Islet precursor cell (in vitro differentiated cells): ENCODE data around the gene RAB1B.

Source experiments
- DNase-seq: peaks from one replicate; pipeline ENCODE4 v3.0.0-alpha.2; 2018

The RAB1B gene

DNA sequence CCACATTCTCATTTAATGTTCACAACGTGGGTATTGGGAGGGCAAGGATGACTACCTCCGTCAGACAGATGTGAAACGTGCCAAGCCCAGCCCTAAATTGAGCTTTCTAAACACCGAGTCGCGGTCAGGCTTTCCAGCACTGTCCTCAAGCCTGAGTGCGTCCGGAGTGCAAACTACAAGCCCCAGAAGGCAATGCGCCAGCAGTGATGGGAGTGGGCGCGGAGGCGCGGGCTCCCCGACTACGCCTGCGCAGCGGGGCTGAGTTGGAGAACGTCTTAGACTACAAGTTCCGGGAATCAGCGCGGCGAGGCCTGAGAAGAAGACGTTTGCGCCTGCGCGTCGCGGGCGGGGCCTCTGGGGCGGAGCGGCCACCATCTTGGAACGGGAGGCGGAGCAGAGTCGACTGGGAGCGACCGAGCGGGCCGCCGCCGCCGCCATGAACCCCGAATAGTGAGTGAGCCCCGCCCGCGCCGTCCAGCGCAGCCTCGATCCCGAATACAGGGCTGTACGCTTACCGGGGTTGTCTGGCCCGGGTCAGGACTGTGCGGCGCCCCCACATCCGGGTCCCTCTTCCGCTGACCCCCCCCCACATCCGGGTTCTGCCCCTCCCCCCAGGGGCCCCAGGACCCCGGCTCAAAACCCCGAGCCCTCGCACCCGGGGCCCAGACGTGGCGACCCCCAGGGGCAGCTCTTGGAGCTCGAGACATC is at the start of gene RAB1B:
RAB1B (plus strand) TSS at position 396 of the 708 bp plus-strand sequence; CDS start at position 437, 41 bp downstream.
- peak; percentile 100 for DNase-seq

DNA sequence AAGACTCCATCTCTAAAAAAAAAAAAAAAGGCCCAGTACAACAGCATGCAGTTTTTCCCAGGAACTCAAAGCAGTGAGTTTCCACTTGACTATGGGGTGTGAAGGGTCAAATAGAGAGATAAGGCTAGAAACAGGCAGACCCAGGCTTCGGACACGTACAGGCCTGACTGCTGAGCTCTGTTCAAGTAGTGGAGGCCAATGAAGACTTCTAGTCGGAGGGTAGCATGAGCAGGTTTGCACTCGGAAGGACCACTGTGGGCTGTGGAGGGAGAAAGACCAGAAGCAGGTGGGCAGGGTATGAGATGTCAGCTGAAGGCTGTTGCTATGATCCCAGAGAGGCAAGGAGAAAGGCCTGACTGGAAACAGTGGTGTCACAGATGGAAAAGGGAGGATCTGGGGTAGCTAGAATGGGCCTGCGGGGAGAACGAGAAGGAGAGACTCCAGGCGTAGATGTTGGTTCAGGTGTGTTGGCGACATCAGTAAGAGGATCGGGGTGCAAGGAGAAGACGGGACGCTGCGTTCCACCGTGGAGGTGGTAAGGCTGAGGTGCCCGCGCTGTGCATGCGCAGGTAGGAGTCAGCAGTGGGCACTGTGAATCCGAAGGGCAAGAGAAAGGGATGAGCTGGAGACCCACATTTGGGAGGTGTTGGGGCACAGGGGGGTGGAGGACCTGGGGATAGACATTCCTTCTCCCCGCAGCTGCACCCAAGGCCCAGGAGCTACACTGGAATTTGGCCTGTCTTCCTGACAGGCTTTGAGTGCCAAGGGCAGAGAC is 49.4 kb upstream of the RAB1B start:
- DNase-seq = no peak

DNA sequence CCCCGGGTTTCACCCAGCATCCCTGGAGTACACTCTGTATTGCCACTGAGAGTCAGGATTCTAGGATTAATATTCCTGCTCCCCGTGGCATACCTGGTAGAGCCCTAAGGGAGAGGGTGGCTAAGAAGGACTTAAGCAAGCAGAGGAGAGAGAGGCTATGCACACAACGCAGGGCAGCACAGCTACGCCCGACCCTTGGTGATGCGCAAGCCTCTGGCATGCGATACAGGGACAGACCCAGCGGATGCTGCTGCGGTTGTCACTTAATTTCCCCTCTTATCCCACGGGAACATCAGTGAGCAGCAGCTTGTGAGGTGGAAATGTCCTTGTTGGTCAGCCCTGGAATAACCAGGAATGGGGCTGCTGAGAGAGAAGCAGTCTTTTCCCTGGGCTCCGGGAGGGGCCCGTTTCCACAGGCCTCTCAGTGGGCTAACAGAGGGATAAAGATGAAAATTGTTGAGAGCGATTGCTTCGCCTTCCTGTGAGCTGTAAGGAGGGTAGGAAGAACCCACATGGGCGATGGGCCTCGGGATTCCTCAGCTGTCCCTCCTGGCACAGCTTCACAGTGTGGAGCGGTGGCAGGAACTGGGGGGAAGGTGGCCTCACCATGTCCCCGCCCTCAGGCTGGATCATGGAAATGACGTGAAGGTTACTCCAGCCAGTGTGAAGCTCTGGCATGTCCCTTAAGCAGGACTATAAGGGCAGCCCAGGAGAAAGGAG is 48.4 kb upstream of the RAB1B start:
- DNase-seq = no peak

DNA sequence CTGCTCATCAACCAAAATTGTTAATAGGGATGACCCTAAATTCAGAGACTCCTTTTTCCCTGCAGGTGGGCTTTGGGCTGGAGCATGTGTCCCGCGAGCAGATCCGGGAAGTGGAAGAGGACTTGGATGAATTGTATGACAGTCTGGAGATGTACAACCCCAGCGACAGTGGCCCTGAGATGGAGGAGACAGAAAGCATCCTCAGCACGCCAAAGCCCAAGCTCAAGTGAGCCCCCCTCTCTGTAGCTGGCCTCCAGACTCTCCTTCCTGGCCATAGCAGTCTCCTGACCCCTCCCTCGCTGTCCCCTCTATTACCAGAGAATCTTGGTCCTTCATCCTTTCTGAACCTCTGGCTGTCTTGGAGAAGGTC is 47.9 kb upstream of the RAB1B start:
- DNase-seq = no peak

DNA sequence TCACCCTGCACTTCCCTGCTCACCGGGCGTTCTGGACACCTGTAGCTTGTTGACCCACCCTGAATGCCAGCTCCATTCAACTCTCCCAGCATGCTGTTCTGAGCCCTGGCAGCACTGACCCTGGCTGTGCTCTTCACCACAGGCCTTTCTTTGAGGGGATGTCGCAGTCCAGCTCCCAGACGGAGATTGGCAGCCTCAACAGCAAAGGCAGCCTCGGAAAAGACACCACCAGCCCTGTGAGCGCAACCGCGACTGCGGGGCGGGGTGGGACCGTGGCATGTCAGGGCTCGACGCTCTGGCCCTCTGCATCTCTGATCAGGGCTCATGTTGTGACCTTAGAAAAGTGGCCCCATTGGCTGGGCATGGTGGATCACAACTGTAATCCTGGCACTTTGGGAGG is 47.4 kb upstream of the RAB1B start:
- DNase-seq = no peak

DNA sequence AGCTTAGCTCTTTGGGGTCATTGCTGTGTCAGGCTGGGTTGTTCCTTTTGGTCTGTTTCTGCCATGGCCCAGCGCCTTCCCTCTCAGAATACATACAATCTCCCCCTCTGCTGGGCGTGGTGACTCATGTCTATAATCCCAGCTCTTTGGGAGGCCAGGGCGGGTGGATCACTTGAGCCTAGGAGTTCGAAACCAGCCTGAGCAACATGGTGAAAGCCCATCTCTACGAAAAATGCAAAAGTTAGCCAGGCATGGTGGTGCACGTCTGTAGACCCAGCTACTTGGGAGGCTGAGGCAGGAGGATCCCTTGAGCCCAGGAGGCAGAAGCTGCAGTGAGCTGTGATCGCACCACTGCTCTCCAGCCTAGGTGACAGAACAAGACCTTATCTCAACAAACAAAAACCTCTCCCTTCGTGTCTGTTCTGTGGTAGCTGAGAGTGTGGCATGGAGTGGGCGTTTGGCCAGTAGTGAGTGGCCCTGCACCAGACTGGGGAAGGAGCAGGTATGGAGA is 46.7 kb upstream of the RAB1B start:
- no peak for DNase-seq

DNA sequence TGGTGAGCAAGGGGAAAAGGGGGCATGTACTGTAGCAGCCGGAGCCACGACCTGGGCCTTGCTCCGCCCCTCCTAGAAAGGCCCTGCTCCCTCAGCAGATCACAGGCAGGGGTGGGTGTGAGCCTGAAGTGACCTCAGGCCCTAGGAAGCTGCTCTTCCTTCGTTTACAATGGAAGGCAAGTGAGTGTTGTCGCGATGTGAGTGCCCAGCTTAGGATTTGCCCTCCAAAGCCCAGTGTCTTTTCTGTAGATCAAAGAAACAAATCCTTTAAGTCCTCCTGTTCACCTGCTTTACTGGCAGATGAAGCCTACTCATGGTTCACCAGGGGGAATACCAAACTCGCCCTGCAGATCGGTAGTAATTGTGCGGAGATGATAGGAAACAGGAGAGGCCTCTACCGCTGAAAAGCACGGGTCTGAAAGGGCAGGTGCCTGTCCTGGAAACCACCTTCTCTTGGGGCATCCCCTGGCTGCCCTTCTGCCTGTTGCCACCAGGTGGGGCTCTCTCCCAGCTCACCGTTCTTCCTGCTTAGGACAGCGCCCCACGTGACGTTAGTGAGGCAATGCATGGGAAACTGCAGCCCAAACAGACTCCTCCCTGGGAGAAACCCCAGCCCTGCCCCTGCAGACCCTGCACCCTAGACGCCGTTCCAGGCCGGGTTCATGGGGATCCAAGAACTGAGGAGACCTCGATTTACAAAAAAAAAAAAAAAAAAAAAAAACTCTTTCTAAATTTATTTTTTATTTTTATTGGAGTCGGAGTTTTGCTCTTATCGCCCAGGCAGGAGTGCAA is 45.9 kb upstream of the RAB1B start:
- peak; percentile 95 for DNase-seq

DNA sequence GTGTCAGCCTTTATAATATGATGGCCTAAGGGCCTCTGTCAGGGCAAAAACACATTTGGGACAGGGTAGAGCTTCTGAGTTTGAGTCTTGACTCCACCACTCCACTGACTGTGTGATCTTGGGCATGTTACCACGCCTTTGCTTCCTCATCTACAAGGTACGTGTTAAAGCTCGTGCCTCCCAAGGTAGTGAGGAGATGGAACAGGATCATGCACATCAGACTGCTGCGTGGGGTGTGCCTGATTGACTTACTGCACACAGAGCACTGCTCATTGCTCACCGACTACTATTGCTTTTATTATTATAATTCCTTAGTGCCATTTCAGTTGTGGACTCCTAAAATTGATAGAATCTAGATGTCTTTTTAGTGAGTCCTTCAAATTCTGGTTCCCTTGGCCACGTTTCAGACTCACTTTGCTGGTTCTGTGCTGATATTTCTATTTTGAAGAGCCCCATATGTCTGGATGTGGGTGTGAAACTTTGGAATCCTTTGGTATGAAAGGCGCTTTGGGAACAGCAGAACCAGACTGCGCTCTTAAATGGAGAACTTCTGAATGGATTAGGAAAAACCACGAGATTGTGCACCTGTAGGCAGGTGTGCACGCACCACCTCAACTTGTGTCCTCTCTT is 44.1 kb upstream of the RAB1B start:
- DNase-seq = peak; percentile 14

DNA sequence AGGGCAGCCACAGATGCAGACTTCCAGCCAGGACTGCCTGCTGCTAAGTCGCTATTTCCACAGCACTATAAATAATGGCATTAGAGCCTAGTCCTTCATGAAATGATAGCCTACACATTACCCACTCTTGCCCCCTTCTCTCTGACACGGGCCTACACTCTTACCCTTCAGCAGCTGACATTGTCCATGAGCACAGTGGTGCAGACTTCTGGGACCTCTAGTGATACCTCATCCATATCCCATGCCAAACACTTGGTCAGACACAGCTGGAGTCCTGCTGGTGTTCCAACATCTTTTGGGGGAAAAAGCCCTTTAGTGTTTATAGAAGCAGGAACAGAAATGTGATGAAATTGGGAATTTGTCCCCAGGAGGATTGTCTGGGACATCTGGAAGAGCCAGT is 43.4 kb upstream of the RAB1B start:
- DNase-seq = peak; percentile 29

DNA sequence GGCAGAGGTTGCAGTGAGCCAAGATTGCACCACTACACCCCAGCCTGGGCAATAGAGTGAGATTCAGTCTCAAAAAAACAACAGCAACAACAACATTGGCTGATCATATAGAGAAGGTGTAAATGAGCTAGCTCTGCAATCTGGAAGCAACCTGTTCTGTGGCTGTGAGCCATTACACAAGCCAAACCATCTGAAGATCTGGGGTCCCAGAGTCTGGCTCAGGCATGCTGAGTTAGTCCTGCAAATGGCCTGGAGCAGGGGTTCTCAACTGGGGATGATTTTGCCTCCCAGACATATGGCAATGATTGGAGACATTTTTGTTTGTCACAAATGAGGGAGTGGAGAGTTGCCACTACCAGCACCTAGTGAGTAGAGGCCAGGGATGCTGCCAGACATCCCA is 42.3 kb upstream of the RAB1B start:
- no peak for DNase-seq

DNA sequence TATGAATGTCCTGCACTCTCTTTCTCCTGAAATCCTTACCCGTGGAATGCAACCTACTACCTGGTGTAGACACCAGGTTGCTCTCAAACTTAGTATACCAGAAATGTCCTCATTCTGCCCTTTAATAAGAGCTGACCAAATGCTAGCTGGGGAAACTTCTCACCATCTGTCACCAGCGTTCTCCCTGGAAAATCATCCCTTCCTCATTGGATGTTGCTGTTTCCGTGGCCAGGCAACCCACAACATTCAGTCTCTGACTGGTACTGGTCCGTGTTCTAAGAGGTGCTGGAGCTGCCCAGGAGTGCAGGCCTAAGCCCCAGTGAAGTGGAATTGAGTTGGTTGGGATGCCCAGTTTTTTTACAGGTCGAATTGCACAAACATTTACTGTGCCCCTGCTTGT is 40.7 kb upstream of the RAB1B start:
- no peak for DNase-seq

DNA sequence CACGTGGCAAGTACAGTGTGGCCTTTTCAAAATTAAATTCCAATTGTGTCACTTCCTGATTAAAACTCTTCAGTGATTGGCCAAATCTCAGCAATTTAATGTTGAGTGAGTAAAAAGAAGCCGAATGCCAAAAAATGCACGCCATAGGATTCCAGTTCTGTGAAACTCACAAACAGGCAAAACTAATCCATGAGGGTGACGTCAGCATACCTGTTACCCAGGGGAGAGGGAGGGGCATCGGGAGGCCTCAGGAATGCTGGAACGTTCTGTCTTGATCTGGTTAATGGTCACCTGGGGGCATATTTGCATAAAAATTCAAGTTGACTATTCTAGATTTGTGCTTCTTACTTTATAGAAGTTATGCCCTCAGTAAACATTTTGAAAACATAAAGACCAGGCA is 39.9 kb upstream of the RAB1B start:
- no peak for DNase-seq

DNA sequence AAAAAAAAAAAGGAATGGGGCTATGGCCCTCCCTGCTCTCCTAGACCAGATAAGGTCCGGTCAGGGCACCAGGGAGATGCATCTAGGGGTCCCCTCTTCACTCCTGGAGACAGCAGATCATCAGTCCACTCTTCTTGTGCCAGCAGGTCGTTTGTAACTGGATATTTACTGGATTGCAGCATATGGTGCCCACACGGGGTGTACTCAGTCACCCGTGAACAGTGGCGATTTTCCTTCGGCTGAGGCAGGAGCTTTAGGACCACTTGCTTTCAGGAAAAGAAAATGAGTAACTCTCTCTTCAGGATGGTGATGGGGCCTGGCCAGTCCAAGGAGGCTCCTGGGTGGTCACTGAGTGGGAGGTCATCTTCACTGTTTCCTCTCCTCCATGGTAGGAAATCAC is 38.3 kb upstream of the RAB1B start:
- no peak for DNase-seq

DNA sequence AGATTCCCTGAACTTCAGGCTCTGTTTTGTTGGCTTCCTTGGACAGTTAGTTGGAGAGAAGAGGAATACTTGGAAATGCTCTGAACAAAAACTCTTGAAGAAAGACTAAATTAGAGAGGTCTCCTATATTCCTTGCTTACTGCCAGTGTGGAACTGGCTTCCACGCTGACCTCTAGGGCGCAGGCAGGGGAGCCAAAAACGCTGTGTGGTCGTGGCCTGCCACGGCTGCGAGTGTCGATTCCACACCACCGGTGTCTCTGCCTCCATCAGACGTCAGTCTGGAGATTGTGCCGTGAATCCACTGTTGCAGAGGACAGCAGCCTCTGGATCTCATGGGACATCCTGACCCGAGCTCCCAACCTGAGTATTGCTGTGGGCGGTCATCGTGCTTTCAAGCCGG is 37.5 kb upstream of the RAB1B start:
- no peak for DNase-seq

DNA sequence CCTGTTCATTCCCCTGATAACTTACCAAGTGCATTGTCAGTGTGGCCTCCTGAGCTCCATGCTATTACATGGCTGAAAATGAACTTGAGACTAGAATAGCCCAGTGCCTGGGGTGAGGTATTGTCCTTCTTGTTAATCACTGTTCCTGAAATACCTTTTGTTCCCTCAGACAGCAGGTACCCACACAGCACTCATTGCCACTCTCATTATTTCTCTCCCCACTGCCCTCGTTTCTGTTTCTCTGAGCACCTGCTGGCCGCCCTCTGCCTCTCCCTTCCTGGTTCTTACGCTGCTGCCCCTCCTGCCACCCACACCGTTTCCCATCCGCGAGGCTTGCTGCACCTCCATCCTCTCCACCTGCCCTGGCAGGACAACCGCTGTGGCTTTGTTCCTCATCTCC is 36.9 kb upstream of the RAB1B start:
- DNase-seq = no peak

DNA sequence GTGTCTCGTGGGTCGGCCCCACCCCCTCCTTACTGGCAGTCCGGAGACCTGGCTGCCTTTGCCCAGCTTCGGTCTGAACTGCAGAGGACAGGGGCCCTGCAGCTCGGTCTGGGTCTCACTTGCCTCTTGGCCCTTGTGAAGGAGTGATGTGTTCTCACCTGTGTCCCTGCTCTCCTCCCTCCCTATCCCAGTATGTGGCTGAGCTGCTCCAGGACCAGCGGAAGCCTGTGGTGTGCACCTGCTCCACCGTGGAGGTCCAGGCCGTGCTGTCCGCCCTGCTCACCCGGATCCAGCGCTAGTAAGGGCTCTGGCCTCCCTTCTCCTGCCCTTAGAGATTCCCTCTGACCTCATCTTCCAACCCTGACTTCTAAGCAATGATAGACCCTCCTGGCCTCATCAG is 35.7 kb upstream of the RAB1B start:
- DNase-seq = no peak

DNA sequence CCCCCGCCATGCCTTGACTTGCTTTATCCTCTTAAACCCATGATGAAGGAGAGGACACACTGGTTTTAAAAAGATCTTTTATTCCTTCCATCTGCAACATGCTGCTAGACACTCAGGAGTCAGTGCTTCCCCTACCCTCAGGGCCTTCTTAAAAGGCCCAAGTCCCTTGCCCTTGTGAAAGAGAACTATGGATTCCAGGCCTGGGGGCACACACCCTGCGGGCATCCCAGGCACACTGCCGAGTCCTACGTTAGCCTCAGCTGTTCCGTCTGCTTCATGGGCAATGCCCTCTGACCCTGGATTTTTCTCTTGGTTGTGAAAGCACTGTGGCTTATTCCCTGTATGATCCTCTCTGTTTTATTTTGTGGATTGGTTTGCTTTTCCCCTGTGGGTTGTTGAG is 35.1 kb upstream of the RAB1B start:
- no peak for DNase-seq

DNA sequence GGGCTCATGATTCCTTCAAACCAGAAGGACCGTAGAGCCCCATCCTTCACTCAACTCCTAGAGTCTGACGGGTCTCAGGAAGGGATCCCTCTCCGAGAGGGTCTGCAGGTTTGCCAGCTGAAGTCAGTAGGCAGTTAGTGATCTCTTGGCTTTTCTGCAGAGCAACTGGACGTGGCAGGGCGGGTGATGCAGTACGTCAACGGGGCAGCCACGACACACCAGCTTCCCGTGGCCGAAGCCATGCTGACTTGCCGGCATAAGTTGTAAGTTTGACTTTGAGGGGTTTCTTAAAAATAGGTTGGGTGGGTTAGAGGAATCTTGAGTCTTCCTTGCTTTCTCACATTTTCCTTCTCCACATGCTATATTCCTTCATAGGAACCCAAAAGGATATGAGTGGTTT is 33.3 kb upstream of the RAB1B start:
- no peak for DNase-seq

DNA sequence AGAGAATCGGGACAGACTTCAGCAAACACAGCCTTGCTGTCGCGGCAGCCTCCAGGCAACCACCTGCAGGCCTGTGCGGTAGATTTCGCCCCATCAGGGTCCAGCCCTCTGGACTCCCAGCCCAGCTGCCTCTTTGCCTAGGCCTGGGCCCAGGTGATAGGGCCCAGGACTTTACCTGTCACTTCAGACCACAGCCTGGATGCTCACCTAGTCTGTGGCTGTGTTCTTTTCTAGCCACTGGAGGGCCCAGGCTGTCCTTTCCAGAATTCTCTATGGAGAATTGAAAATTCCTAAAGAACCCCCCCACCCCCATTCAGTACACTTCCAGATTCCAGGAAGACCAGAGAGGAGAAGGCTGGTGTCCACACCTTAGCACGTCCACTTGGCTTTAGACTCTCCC is 30.6 kb upstream of the RAB1B start:
- no peak for DNase-seq

DNA sequence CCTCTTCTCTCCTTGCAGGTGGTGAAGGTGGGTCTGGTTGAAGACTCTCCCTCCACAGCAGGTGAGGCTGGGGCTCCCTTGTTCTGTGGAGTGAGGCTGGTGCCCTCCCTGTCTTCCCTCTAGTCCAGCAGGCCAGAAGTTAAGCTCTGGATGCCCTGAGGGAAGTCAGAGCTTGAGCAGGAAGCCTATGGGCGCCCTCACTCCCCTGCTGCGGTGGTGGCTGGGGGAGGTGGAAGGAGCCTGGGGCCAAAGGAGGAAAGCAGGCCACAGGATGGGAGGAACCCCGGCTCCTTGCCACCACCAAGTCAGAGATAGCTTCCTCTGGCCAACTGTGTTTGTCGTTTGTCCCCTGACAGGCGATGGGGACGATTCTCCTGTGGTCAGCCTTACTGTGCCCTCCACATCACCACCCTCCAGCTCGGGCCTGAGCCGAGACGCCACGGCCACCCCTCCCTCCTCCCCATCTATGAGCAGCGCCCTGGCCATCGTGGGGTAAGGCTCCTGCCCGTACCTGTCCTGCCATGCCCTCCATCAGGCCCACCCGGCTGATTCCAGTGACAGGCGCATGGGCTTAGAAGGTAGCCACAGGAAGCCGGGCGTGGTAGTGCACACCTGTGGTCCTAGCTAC is 29.5 kb upstream of the RAB1B start:
- DNase-seq = no peak

DNA sequence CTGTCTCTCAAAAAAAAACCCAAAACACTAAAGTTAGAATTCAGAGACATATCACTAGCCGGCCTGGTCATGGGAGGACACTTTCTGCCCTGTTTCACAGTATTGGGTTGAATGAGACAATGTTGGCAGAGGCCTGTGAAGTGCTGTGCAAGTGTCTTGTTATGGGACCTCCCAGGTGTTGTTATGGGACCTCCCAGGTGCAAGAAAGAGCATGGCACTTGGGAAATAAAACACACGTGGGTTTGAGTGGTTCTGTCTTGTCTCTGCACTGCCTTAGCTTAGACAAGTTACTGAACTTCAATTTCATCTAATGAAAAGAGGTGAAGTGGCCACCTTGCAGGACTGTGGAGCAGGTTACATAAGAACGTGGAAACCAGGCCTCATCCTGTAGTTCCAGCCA is 28.9 kb upstream of the RAB1B start:
- DNase-seq = no peak
